GM12878 (cell line): ENCODE measurements around the gene CRELD2. TPM values are rescaled to one million over a fixed set of nuclear protein-coding genes. Genes with fewer than 3 reads are reported as not detected.
A peak's percentile ranks its signal among the peaks of the same experiment; 100 is the strongest.

Source experiments
- ATAC-seq: fragments of 200-7000 bp; cut with Tn5 transposase; 3 replicates; pipeline ENCODE4 v1.9.1; 2020; ENCODE audit warnings: mild to moderate bottlenecking, moderate library complexity
- BruUV-seq: library from RNA; stranded (reverse); fragments of 400-500 nt; replicated peaks from 2 replicates; lab custom pipeline; 2021; lab: Mats Ljungman, UMichigan
- CTCF ChIA-PET: fragments of 300-600 bp; sonication (Branson Sonifier 250); formaldehyde crosslinking; extraction: SDS; loops from one replicate; lab custom pipeline; 2021; ENCODE audit warnings: inconsistent platforms; lab: Yijun Ruan, JAX
- POLR2A ChIA-PET: fragments of 350-600 bp; formaldehyde crosslinking; extraction: SDS; loops from one replicate; lab custom pipeline; 2021; ENCODE audit warnings: inconsistent platforms; lab: Charles Lee
- RAD21 ChIA-PET: fragments of 300-600 bp; sonication (Branson Sonifier 250); formaldehyde crosslinking; loops from one replicate; lab custom pipeline; 2023; ENCODE audit warnings: antibody characterized with exemption; ENCODE audit not compliant: unreplicated experiment; lab: Charles Lee
- SMC1A ChIA-PET: fragments of 300-600 bp; sonication (Branson Sonifier 250); formaldehyde crosslinking; loops from one replicate; lab custom pipeline; 2023; ENCODE audit not compliant: unreplicated experiment, uncharacterized antibody; lab: Charles Lee
- DNase-seq: peaks from one replicate; pipeline ENCODE4 v3.0.0-alpha.2; 2011; ENCODE audit warnings: low read depth, low spot score
- FAIRE-seq: peaks from 3 replicates; lab custom pipeline; 2011; peaks lifted over from hg19 to GRCh38; lab: Jason Lieb, UNC
- H2AFZ ChIP-seq: 2 replicates; pipeline ENCODE4 v1.6.0; 2011; ENCODE audit warnings: low read depth, low read length, control low read depth; ENCODE audit not compliant: control insufficient read depth
- H3K27ac ChIP-seq: 2 replicates; pipeline ENCODE4 v1.5.1; 2011; ENCODE audit warnings: control low read depth; ENCODE audit not compliant: control insufficient read depth, insufficient read depth
- H3K27me3 ChIP-seq, 2 experiments: replicated peaks in 1 of 2; 2 replicates each; pipeline versions ENCODE4 v1.6.0 to v1.6.1; 2011; ENCODE audit warnings: low read length in 1 of 2; ENCODE audit not compliant: control insufficient read depth in 2 of 2, insufficient read depth in 2 of 2
- H3K36me3 ChIP-seq, 2 experiments: 2 replicates each; pipeline ENCODE4 v1.5.1; 2011; ENCODE audit warnings: low read length in 1 of 2; ENCODE audit not compliant: control insufficient read depth in 2 of 2, insufficient read depth in 2 of 2
- H3K4me1 ChIP-seq: 2 replicates; pipeline ENCODE4 v1.6.1; 2011; ENCODE audit warnings: mild to moderate bottlenecking, low read length, moderate library complexity, mixed read lengths; ENCODE audit not compliant: control insufficient read depth, insufficient read depth
- H3K4me2 ChIP-seq: 2 replicates; pipeline ENCODE4 v1.6.0; 2011; ENCODE audit warnings: control low read depth; ENCODE audit not compliant: control insufficient read depth, insufficient read depth
- H3K4me3 ChIP-seq: fragments of 200-600 bp; sonication (generic); 2 replicates; pipeline ENCODE4 v1.5.1; 2016
- H3K79me2 ChIP-seq: 2 replicates; pipeline ENCODE4 v1.6.0; 2011; ENCODE audit warnings: low read length; ENCODE audit not compliant: control insufficient read depth, insufficient read depth
- H3K9ac ChIP-seq: 2 replicates; pipeline ENCODE4 v1.8.0; 2011; ENCODE audit warnings: low read length, control low read depth, mixed read lengths; ENCODE audit not compliant: control insufficient read depth, insufficient read depth
- H3K9me3 ChIP-seq: replicated peaks from 3 replicates; pipeline ENCODE4 v1.5.1; 2011; ENCODE audit warnings: mild to moderate bottlenecking, low read length; ENCODE audit not compliant: control insufficient read depth, insufficient read depth
- H4K20me1 ChIP-seq: 2 replicates; pipeline ENCODE4 v1.6.0; 2011; ENCODE audit not compliant: control insufficient read depth, insufficient read depth
- ETV6 ChIP-seq, 2 experiments: fragments of 450-650 bp in 1 of 2; IDR thresholded peaks in 1 of 2; conservative IDR thresholded peaks in 1 of 2; 2 replicates each; pipeline ENCODE4 v1.6.1; 2014; ENCODE audit warnings: antibody characterized with exemption in 1 of 2, borderline replicate concordance in 1 of 2, low read depth in 1 of 2, mild to moderate bottlenecking in 1 of 2, moderate library complexity in 1 of 2
- NFYA ChIP-seq: IDR thresholded peaks from 2 replicates; pipeline ENCODE4 v1.6.1; 2011; ENCODE audit warnings: low read depth, mild to moderate bottlenecking, low read length, improper control_type of control experiment, borderline replicate concordance
- POLR2A ChIP-seq: IDR thresholded peaks from 2 replicates; pipeline ENCODE4 v1.6.1; 2011; ENCODE audit warnings: low read depth, mild to moderate bottlenecking, low read length
- POU2F2 ChIP-seq: IDR thresholded peaks from 3 replicates; pipeline ENCODE4 v1.6.1; 2011; ENCODE audit warnings: low read depth, mild to moderate bottlenecking, low read length, borderline replicate concordance
- ZBED1 ChIP-seq: IDR thresholded peaks from 2 replicates; pipeline ENCODE4 v1.6.1; 2016; ENCODE audit warnings: borderline replicate concordance
- ZNF384 ChIP-seq: IDR thresholded peaks from 2 replicates; pipeline ENCODE4 v1.6.1; 2012; ENCODE audit warnings: low read depth, mild to moderate bottlenecking, low read length, improper control_type of control experiment, borderline replicate concordance
- WGBS: methylation state at CpG from one replicate; pipeline ENCODE4 v1.1.6; 2016; ENCODE audit warnings: low lambda C conversion rate; ENCODE audit not compliant: insufficient replicate concordance, insufficient coverage; ENCODE audit errors: missing lambda C conversion rate; 5-methylcytosine and 5-hydroxymethylcytosine counted together
- in situ Hi-C: fragments of 300-500 bp; cut with MboI; formaldehyde crosslinking; loops from 9 replicates; pipeline ENCODE4 v1.14.3; 2018; ENCODE audit warnings: mixed read lengths
- intact Hi-C: fragments of 100-400 bp; cut with micrococcal nuclease; formaldehyde crosslinking; loops from one replicate; pipeline ENCODE4 v1.14.2; 2022; ENCODE audit not compliant: unreplicated experiment
- polyA plus RNA-seq, 11 experiments: library from polyadenylated mRNA; depleted of rRNA in 4 of 11; unstranded in 6 of 11; stranded (reverse) in 5 of 11; fragments of >200 nt; fragmentation: Nextera tagmentation in 4 of 11; fragmentation: Illumina TruSeq in 1 of 11; extraction: Ambion mirVana in 4 of 11; extraction: Trizol in 1 of 11; gene quantifications; 1 replicate in 1 of 11; 2 replicates in 10 of 11; pipeline versions ENCODE4 v1.2.1 to v1.2.3, GENCODE V29; 2011 to 2016; ENCODE audit warnings: inconsistent platforms in 2 of 11, missing spikeins in 2 of 11, low read depth in 1 of 11
- total RNA-seq, 4 experiments: library from RNA; depleted of rRNA in 3 of 4; stranded (reverse); fragments of >200 nt in 3 of 4; fragmentation: Illumina TruSeq in 1 of 4; extraction: Trizol in 1 of 4; gene quantifications; 2 replicates each; pipeline versions ENCODE4 v1.2.1 to v1.2.3, GENCODE V29; 2013 to 2021
- TF ChIP-seq, protein P1 (sequence below): IDR thresholded peaks from 2 replicates; pipeline ENCODE4 v1.6.1; 2011; ENCODE audit warnings: borderline replicate concordance, low read depth, mild to moderate bottlenecking, moderate library complexity, mixed read lengths, low read length; ENCODE audit not compliant: insufficient read depth; ENCODE audit errors: extremely low read length
- TF ChIP-seq, protein P2 (sequence below): fragments of 450-650 bp; formaldehyde crosslinking; IDR thresholded peaks from 2 replicates; pipeline ENCODE4 v1.4.0; 2022; ENCODE audit warnings: mild to moderate bottlenecking, moderate library complexity

Gene CRELD2
- total and polyA plus RNA-seq, 10 of the 15 experiments (the other 5 are each of a cell fraction or from before 2014, with no cell fraction given): 9.4 to 111 (median 25.9) TPM

DNA sequence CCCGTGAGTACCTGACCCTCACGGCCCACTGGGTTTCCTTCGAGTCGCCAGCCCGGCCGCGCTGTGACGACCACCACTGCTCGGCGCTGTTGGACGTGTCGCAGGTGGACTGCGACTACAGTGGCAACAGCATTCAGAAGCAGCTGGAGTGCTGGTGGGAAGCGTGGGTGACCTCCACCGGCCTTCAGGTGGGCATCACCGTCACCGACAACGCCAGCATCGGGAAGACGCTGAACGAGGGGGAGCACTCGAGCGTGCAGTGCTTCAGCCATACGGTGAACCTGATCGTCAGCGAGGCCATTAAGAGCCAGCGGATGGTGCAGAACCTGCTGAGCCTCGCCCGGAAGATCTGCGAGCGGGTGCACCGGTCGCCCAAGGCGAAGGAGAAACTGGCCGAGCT is 32.6 kb upstream of the CRELD2 start (continued):
- no peak for TF ChIP-seq ETV6 (conservative IDR thresholded peaks at IDR 0.05 in 1 of 2, IDR thresholded peaks at IDR 0.05 in 1 of 2; ENCODE audit: borderline replicate concordance in 1 of 2, low read depth in 1 of 2)
- no peak for TF ChIP-seq ZBED1

DNA sequence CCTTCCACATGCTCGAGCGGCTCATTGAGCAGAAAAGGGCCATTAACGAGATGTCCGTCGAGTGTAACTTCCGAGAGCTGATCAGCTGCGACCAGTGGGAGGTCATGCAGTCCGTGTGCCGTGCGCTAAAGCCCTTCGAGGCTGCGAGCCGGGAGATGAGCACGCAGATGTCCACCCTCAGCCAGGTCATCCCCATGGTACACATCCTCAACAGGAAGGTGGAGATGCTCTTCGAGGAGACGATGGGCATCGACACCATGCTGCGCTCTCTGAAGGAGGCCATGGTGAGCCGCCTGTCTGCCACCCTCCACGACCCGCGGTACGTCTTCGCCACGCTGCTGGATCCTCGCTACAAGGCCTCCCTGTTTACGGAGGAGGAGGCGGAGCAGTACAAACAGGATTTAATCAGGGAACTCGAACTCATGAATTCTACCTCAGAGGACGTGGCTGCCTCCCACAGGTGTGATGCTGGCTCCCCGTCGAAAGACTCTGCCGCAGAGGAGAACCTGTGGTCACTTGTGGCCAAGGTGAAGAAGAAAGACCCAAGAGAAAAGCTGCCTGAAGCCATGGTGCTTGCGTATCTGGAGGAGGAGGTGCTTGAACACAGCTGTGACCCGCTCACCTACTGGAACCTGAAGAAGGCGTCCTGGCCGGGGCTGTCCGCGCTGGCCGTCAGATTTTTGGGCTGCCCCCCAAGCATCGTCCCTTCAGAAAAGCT is 31.9 kb upstream of the CRELD2 start:
- no peak overlapping the region for H3K27ac ChIP-seq
- H3K4me3 ChIP-seq: no peak overlapping the region
- peaks cover 40 to 51% of the 10 kb centered on the region in 2 experiments for H3K36me3 ChIP-seq
- no peak overlapping the region for H3K4me2 ChIP-seq
- no peaks in the 10 kb centered on the region for H3K27me3 ChIP-seq
- TF ChIP-seq POLR2A (peak; percentile 28; the same call in 1 of the 2 replicates), ZNF384 (no peak)
- H3K9ac ChIP-seq: no peak overlapping the region
- FAIRE-seq: no peak
- RAD21 ChIA-PET: no interaction called here
- no TSS peak for BruUV-seq
- in situ Hi-C loops (no loop called here), intact Hi-C loops (no loop called here)
- H3K79me2 ChIP-seq: peaks cover 22% of the 10 kb centered on the region
- no peaks in the 10 kb centered on the region for H4K20me1 ChIP-seq
- DNase-seq: no peak
- WGBS: over 99% methylated on average over 40 of the region's 41 CpGs
- SMC1A ChIA-PET: no interaction called here
- peaks cover 2% of the 10 kb centered on the region; the same call in 1 of the 3 replicates for H3K9me3 ChIP-seq
- POLR2A ChIA-PET: no interaction called here
- no peak for ATAC-seq
- H2AFZ ChIP-seq: no peak overlapping the region
- CTCF ChIA-PET: no interaction called here
- H3K4me1 ChIP-seq: peaks cover 9% of the 10 kb centered on the region

DNA sequence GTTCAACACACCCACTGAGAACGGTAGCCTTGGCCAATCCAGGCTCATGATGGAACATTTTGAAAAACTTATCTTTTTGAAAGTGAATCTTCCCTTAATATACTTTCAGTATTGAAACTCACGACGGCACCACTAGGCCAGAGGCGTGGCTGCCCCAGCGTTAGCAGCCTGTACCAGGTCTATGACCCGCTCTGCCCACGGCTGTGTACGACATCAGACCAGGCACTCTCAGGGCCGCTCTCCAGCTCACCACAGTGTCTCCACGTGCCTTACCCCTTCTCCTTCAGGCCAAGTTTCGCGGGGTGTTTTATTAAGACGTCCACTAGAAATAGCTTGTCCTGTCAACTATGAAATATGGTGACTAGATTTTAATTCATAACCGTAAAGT is 31.4 kb upstream of the CRELD2 start:
- ChIA-PET RAD21 (no interaction called here), POLR2A (no interaction called here)

More for the DNA sequence above, 31.4 kb upstream of the CRELD2 start:
- intact Hi-C loops (no loop called here), in situ Hi-C loops (no loop called here)
- Histone ChIP-seq H3K79me2 (peaks cover 18% of the 10 kb centered on the region), H2AFZ (no peak overlapping the region), H3K4me1 (peaks cover 6% of the 10 kb centered on the region), H3K9ac (no peak overlapping the region), H3K27me3 (no peaks in the 10 kb centered on the region), H3K4me3 (no peak overlapping the region)
- CTCF ChIA-PET: no interaction called here
- no peak for TF ChIP-seq POU2F2
- TF ChIP-seq, protein P1, sequence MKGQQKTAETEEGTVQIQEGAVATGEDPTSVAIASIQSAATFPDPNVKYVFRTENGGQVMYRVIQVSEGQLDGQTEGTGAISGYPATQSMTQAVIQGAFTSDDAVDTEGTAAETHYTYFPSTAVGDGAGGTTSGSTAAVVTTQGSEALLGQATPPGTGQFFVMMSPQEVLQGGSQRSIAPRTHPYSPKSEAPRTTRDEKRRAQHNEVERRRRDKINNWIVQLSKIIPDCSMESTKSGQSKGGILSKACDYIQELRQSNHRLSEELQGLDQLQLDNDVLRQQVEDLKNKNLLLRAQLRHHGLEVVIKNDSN: no peak
- no peak for TF ChIP-seq NFYA
- TF ChIP-seq, protein P2, sequence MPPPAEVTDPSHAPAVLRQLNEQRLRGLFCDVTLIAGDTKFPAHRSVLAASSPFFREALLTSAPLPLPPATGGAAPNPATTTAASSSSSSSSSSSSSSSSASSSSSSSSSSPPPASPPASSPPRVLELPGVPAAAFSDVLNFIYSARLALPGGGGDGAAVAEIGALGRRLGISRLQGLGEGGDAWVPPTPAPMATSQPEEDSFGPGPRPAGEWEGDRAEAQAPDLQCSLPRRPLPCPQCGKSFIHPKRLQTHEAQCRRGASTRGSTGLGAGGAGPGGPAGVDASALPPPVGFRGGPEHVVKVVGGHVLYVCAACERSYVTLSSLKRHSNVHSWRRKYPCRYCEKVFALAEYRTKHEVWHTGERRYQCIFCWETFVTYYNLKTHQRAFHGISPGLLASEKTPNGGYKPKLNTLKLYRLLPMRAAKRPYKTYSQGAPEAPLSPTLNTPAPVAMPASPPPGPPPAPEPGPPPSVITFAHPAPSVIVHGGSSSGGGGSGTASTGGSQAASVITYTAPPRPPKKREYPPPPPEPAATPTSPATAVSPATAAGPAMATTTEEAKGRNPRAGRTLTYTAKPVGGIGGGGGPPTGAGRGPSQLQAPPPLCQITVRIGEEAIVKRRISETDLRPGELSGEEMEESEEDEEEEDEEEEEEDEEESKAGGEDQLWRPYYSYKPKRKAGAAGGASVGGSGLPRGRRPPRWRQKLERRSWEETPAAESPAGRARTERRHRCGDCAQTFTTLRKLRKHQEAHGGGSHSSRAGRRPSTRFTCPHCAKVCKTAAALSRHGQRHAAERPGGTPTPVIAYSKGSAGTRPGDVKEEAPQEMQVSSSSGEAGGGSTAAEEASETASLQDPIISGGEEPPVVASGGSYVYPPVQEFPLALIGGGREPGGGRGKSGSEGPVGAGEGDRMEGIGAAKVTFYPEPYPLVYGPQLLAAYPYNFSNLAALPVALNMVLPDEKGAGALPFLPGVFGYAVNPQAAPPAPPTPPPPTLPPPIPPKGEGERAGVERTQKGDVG: no peak
- TF ChIP-seq, all 136 proteins: peak for 0
- no peak overlapping the region for H3K4me2 ChIP-seq
- FAIRE-seq (no peak), ATAC-seq (no peak), DNase-seq (no peak)
- H3K9me3 ChIP-seq: peaks cover 2% of the 10 kb centered on the region; the same call in 1 of the 3 replicates
- no peaks in the 10 kb centered on the region for H4K20me1 ChIP-seq
- SMC1A ChIA-PET: no interaction called here
- WGBS: 97% methylated on average over 14 of the region's 14 CpGs
- no TSS peak for BruUV-seq
- H3K27ac ChIP-seq: no peak overlapping the region
- peaks cover 40 to 51% of the 10 kb centered on the region in 2 experiments for H3K36me3 ChIP-seq
